ENCODE results near the gene SMARCD2.

The SMARCD2 gene

GRCh38 chr17:63819585-63820537 lies 22.6 kb downstream of the SMARCD2 start:
- DNase-seq (ENCODE audit: insufficient read length, low spot score) (no peak), FAIRE-seq (no peak)
- TF ChIP-seq CTCF (IDR thresholded peaks at IDR 0.05; ENCODE audit: insufficient read depth, missing control alignments): no peak

- no peak for DNase-seq (ENCODE audit: insufficient read length, low spot score)
- TF ChIP-seq CTCF (IDR thresholded peaks at IDR 0.05; ENCODE audit: insufficient read depth, missing control alignments): no peak
- FAIRE-seq: no peak
These were observed 23.4 kb downstream of the SMARCD2 start for GRCh38 chr17:63819131-63819530.

GRCh38 chr17:63817736-63818385 lies 24.6 kb downstream of the SMARCD2 start:
- FAIRE-seq: no peak
- DNase-seq (ENCODE audit: insufficient read length, low spot score): no peak

GRCh38 chr17:63816669-63817068 lies 25.8 kb downstream of the SMARCD2 start:
- no peak for TF ChIP-seq CTCF (IDR thresholded peaks at IDR 0.05; ENCODE audit: insufficient read depth, missing control alignments)
- FAIRE-seq: no peak
- no peak for DNase-seq (ENCODE audit: insufficient read length, low spot score)

More at GRCh38 chr17:63817736-63818385, 24.6 kb downstream of the SMARCD2 start:
- TF ChIP-seq CTCF (IDR thresholded peaks at IDR 0.05; ENCODE audit: insufficient read depth, missing control alignments): no peak

- no peak for TF ChIP-seq CTCF (IDR thresholded peaks at IDR 0.05; ENCODE audit: insufficient read depth, missing control alignments)
- DNase-seq (ENCODE audit: insufficient read length, low spot score) (no peak), FAIRE-seq (no peak)
These were observed 26.4 kb downstream of the SMARCD2 start for GRCh38 chr17:63816123-63816522.

GRCh38 chr17:63809970-63810369 lies 32.5 kb downstream of the SMARCD2 start:
- DNase-seq (ENCODE audit: insufficient read length, low spot score) (no peak), FAIRE-seq (no peak)
- no peak for TF ChIP-seq CTCF (IDR thresholded peaks at IDR 0.05; ENCODE audit: insufficient read depth, missing control alignments)
